Stimulated activated CD4-positive, alpha-beta T cell treated with anti-CD3 and anti-CD28 coated beads, Interleukin-15, amount 100 ng/mL, for 1 hour (primary cell): ENCODE data around the gene ANKRD30B.
"Not testable (repeated sequence)": the region's sequence is repeated elsewhere in the genome, so short reads cannot be mapped to it uniquely, and the experiment has no call there.

Experiments
- DNase-seq, 2 donors: peaks; one replicate each; pipeline ENCODE4 v3.0.0-alpha.2; 2020; ENCODE audit warnings: low read depth in 1 of 2, low spot score in 1 of 2

ANKRD30B gene

GRCh38 chr18:14841607-14842006, 93.6 kb downstream of the ANKRD30B start:
- not testable (repeated sequence) for DNase-seq

- not testable (repeated sequence) for DNase-seq
Observed at GRCh38 chr18:14851533-14851932, 103.6 kb downstream of the ANKRD30B start.

GRCh38 chr18:14855634-14856033, 107.7 kb downstream of the ANKRD30B start:
- DNase-seq = not testable (repeated sequence)

- DNase-seq = not testable (repeated sequence)
Observed at GRCh38 chr18:14856256-14856655, 108.3 kb downstream of the ANKRD30B start.

GRCh38 chr18:14858514-14858913, 110.5 kb downstream of the ANKRD30B start:
- DNase-seq = not testable (repeated sequence)

- DNase-seq = not testable (repeated sequence)
Observed at GRCh38 chr18:14859995-14860394, 112.0 kb downstream of the ANKRD30B start.

- not testable (repeated sequence) for DNase-seq
Observed at GRCh38 chr18:14866426-14866825, 118.5 kb downstream of the ANKRD30B start.

GRCh38 chr18:14867988-14868387, 120.0 kb downstream of the ANKRD30B start:
- not testable (repeated sequence) for DNase-seq

- DNase-seq = not testable (repeated sequence)
Observed at GRCh38 chr18:14868825-14869224, 120.9 kb downstream of the ANKRD30B start.

- DNase-seq = not testable (repeated sequence)
Observed at GRCh38 chr18:14878826-14879225, 130.9 kb downstream of the ANKRD30B start.

- no peak for DNase-seq
Observed at GRCh38 chr18:14900435-14900834, 152.5 kb downstream of the ANKRD30B start.
